DMS79 (cell line): ENCODE measurements around the gene U2AF2.

Source experiments
- DNase-seq: peaks from one replicate; lab custom pipeline; 2025; lab: John Stamatoyannopoulos, UW

The U2AF2 gene

DNA sequence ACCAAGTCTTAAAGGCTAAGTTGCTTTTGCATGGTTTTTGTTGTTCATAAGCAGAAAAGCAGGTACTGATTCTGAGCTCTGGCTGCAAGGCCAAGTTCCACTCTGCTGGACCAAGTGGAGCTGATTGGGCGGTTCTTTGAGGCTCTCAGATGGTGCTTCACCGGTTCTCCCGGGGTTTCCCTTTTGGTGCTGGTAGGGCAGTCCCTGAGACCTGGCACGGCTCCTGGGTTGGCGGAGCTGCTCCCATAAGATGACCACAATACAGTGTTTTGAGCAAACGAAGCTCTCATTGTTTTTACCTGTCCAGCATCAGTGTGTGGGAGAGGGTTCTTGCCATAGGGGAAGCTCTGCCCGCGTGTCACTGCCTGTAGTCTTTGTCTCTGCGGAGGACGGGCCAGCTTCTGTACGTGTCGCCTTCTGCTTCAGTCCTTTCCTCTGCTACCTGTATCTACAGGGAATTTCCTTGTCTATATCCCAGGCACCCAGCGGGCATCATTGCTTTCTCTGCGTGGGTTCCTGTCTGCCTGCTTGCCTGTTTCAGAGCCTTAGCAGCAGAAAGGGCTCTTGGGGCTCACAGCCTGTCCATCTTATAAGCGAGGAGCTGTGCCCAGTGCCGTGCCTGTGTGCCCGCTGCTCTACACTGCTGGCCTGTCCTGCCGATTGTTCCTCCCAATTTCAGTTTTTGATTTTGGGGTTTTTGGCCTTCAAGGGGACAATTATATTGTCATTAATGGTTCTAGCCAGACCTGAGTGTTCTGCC, 2.3 kb downstream of the U2AF2 start:
- DNase-seq = no peak

DNA sequence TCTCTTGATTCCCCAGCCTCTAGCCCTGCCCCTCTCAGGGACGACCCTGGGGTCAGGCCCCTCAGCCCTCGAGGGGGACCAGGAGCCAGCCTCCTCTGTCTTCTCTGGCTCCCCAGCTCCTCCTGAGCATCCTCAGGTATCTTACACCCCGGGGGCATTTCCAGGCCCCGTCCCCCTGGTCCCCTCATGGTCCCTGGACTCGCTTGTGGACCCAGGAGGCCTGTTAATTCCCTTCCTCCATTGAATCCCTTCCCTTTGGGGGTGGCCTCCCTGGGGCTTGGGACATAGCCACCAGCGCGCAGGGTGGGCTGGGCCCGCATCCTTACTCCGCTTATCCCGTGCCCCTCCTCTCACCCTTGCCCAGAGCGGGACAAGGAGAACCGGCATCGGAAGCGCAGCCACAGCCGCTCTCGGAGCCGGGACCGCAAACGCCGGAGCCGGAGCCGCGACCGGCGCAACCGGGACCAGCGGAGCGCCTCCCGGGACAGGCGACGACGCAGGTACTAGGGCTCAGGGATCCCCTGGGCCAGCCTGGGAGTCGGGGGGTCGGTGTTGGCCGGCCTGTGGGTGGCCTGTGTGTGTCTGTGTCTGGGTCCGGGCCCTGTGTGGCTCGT, 4.1 kb downstream of the U2AF2 start:
- DNase-seq = no peak

DNA sequence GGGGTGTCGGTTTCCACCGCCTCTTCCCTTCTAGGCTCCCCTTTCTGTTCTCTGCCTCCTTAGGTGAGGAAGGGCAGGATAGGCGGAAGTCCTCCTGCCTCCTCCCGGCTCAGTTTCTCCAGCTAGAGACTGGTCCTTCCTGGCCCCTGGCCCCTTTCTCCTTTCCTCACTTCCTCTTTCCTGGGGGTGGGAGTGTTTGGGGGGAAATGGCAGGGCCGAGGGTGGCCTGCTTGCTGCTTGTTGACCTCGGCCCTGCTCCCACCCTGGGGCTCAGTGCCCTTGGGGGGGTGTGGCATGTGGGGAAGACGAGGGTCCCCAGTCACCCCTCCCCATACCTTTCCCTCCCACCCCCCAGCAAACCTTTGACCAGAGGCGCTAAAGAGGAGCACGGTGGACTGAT, 5.0 kb downstream of the U2AF2 start:
- DNase-seq = no peak

DNA sequence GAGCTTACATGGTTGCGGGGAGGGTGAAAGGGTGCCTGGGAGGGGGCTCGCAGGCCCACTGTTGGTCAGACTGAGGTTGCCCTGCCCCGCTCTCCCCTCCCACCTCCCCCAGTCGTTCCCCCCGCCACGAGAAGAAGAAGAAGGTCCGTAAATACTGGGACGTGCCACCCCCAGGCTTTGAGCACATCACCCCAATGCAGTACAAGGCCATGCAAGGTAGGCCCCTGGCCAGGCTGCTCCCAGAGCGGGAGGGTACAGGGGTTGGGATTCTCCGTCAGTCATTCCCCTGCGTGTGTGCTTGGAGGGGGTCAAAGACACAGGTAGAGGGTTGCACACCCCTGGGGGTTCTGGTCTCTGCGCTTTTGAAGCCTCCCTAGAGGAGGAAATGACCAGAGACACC, 5.6 kb downstream of the U2AF2 start:
- no peak for DNase-seq

DNA sequence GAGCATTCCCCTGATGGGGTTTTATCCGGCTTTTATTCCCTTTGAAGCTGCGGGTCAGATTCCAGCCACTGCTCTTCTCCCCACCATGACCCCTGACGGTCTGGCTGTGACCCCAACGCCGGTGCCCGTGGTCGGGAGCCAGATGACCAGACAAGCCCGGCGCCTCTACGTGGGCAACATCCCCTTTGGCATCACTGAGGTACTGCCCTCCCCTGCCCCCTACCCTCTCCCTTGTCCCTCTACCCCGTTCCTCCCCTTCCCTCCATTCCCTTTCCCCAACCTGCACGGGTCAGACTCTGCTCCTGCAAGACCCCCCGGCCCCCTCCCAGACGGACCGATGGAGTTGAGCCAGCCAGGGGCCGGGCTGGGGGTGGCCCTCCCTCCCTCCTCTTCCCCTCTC, 6.2 kb downstream of the U2AF2 start:
- no peak for DNase-seq

DNA sequence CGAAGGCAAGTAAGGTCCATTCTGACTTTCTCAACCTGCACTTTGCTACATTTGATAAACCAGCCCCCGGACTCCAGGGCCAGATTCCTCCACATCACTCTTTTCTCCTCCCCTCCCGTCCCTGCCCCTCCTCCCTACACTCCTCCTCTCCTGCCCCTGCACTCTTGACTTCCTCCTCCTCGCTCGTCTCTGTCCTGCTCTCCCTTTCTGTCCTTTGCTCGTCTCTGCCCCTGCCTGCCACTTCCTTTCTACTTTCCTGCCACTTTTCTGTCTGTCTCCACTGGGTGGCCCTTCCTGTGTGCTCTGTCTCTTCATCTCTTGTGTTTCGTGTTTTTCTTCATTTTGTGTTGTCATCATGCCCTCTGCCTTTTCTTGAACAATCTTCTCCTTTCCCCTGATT, 7.0 kb downstream of the U2AF2 start:
- no peak for DNase-seq

DNA sequence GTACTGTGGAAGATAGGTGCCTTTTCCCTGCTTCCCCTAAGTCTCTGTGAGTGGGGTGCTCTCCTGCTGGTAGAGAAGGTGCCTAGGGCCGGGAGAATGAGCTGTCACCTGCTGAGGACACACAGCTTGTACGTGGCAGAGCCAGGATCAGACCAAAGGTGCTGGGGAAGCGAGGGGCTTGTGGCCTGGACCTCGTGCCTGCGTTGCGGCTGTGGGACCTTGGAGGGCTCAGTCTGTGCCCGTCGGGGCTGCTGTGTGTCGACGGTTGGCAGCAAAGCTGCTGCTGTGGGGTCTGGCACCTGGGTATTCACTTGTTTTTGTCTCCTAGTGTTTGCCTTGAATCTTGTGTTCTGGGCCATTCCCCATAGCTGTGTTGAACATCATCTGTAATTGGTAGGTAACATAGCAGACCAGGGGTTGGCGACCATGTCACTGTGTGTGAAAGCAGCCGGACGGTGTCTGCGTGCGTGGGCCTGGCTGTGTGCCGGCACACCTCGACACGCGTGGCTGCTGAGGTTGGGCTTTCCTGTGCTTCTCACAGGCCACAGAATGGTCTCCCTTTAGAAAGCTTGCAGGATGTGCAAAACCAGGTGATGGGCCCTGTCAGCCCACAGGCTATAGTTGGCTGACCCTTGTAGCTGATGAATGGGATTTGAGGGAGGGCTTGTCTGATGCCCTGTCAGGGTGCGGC, 9.2 kb downstream of the U2AF2 start:
- no peak for DNase-seq

DNA sequence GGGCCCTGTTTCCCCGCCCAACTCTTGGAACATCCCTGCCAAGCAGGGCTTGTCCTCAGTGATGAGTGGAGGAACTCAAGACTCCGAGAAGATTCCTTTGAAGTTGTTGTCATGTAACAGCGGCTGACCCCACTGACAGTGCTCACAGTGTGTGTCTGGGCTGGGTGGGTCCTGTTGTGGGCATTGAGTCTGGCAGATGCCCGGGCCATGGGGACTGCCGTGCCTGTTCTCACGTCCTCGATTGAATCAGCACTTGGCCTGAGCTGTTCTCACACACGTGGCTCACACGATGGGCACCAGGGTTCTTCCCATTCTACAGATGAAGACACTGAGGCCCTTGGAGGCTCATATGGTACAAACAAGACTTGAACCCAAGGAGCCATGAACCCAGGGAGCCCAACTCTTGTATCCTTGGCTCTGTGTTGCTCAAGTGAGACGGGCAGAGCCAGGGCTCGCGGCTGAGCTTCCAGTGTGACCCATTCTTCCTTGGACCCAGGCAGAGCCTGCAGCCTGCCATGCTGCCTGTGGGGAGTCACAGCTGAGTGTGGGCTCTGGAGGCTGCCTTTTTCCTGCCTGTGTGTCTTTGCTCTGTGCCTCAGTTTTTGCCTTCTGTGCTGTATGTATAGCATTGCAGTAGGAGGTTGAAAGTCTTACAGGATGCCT, 11.6 kb downstream of the U2AF2 start:
- no peak for DNase-seq

DNA sequence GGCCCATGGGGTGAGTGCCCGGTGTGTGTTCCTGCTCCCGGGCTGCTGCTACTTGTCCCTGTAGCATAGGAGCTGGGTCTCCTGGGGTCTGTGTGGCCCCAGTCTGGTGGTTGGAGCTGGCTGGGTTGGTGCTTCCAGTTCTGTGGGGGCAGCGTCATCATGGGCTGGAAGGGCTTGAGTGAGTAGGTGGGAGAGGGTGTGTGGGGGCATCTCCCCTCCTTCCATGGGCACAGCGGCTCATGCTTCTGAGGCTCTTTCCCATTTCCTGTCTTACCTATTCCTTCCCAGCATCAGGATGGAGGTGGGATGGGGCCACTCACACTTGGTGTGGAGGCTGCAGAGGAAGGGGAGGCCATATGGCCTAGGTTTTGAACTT, 12.2 kb downstream of the U2AF2 start:
- DNase-seq = no peak

DNA sequence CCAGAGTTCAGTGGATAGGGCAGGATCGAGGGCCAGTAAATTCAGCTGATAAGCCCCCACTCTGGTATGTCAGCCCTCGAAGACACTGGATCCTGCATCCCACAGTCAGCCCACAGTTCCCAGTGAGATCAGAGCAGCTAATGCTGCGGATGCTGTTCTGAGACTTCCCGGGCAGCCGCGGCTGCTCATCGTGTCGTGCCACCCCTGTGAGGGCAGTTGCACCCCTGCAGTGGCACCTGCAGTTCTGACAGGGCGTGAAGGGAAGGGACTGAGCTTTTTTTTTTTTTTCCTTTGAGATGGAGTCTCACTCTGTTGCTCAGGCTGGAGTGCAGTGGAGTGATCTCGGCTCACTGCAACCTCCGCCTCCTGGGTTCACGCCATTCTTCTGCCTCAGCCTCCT, 12.7 kb downstream of the U2AF2 start:
- DNase-seq = no peak

DNA sequence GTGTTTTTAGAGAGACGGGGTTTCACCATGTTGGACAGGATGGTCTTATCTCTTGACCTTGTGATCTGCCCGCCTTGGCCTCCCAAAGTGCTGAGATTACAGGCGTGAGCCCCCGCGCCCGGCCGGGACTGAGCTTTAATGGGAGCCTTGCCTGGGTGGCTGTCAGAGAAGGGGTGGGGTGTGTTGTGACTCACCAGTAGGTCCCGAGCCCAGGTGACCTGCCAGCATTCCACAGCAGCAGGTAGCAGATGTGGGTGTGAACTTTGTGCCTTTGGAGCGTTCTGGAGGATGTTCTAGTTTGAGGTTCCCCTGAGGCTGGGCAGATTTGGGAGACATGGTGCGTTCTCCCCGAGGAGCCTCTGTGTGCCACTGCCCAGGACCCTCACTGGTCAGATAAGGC, 13.1 kb downstream of the U2AF2 start:
- DNase-seq = no peak

DNA sequence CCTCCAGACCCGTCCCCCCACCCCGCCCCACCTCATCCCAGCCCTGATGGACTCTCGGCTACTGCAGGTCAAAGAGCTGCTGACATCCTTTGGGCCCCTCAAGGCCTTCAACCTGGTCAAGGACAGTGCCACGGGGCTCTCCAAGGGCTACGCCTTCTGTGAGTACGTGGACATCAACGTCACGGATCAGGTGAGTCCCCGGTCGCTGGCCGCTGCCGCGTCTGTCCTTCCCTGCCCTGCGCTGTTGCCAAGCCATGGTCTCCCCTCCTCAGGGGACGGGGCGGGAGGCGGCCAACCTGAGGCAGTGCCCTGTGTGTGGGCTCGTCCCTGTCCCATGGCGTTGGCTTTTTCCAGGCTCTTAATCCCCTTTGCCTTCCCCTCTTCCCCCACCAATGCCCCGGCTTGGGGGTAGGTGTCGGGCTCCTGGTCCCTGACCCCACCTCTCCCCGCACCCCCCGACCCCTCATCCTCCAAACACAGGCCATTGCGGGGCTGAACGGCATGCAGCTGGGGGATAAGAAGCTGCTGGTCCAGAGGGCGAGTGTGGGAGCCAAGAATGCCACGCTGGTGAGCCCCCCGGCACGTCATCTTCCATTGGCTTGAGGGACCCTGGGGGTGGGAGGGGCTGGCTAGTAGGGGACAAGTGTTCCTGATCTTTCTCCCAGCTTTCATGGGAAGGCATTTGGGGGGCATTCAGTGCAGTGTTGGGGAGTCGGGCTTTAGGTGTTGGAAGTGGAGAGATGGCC, 13.9 kb downstream of the U2AF2 start:
- DNase-seq = no peak

DNA sequence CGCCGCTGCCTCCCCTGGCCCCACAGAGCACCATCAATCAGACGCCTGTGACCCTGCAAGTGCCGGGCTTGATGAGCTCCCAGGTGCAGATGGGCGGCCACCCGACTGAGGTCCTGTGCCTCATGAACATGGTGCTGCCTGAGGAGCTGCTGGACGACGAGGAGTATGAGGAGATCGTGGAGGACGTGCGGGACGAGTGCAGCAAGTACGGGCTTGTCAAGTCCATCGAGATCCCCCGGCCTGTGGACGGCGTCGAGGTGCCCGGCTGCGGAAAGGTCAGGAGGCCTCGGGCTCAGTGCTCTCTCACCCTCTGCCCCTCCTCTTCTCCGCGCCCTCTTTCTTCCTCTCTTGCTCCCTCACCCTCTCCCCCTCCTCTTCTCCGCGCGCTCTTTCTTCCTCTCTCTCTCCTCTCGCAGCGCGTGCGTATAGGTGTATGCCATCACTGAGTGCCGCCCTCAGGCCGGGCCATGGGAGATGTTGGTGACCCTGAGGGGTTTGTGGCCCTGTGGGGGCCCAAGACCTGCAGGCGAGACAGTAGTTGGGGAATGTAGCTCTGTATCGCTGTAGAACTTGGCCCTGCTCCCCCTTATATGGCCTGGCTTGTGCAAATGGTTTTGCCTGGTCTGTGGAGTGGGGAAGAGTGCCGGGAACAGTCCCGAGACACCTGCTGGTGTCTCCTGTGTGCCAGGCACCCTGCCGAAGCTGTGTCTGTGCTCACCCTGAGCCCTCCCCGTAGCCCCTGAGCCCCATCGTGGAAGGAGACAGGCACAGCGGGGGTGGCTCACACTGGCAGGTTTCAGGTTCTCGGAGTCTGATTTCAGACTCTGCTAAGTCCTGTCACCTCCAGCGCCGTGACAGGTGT, 14.8 kb downstream of the U2AF2 start:
- no peak for DNase-seq

DNA sequence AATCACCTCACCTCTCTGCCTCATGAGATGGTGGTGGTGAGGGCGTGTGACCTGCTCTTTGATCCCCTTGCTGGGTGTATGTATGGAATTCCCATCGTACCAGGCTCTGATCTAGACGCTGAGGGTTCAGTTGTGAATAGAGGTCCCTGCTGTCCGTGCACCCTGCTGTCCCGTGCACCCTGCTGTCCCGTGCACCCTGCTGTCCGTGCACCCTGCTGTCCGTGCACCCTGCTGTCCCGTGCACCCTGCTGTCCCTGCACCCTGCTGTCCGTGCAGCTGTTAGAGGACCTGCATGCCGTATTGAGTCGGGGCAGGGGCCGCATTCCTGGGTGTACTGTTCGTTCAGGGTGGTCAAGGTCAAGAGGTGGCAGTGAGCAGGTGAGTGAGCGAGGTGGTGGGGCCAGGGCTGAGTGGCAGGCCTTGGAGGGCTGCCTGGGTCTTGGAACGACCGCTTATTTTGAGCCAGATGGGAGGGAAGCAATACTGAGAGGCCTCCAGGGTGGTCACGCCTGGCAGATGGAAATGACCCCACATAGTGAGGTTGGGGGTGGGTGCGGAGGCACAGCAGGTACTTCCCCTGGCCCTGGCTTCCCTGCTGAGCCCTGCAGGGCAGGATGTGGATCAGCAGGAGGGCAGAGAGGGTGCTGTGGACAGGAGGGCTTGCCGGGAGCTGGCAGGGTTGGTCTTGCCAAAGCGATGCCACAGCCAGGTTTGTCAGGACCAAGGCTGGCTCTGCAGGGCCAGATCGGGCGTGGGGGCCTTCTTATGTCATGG, 15.6 kb downstream of the U2AF2 start:
- DNase-seq = no peak

DNA sequence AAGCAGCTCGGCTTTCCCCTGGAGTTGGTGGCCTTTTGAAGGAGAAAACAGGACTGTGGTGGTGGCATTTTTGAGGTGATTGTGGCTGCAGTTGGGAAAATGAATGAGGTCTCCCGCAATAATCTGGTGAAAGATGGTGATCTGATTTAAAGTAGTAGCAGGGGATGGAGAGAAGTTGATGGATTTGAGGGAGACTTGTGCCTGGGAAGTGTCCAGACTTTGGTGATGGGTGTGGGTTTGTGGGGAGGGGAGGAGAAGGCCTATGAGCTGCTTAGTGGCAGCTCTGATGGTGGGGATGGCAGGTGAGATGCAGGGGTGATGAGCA, 16.2 kb downstream of the U2AF2 start:
- DNase-seq = no peak

DNA sequence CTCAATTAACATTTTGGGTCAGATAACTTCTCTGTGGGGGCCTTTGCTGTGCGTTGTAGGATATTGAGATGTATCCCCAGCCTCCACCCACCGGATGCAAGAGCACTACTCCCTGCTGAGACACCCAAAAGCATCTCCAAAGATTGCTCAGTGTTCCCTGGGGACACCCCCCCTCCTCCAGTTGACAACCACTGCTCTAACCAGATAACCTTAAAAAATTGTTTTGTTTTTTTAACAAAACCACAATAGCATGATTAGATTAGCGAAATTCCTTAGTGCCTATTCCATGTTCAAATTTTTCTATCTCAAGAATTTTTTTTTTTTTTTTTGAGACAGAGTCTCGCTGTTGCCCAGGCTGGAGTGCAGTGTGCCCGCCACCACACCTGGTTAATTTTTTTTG, 17.6 kb downstream of the U2AF2 start:
- DNase-seq = no peak

DNA sequence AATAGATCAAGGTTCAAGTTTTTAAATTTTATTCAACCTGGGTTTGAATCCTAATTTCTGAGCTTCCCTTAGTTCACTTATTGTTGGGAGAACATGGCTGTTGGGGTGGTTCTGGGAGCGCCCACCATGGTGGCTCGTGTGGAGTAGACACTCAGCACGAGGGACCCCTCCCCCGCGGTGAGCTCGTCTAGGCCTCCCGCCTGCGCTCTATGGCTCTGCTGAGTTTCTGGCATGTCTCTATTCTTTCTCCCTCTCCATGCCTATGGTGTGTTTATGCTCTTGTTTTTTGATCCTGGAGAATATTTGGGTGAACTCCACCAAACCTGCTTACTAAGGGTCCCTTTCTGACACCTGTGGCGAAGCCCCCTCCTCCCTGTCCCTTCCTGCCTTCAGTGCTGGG, 18.6 kb downstream of the U2AF2 start:
- no peak for DNase-seq

DNA sequence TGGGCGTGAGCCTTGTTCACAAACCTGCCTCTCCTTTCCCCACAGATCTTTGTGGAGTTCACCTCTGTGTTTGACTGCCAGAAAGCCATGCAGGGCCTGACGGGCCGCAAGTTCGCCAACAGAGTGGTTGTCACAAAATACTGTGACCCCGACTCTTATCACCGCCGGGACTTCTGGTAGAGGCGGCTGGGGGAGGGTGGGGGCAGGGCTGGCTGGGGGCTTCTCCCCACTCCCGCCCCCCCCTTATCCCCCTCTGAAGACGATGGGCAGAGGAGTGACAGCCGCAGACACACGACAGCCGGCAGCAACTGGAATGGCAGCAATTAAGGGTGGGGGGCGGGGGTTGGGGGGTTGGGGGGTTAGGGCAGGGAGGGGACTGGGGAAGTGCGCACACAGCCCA, 19.1 kb downstream of the U2AF2 start:
- DNase-seq = no peak

DNA sequence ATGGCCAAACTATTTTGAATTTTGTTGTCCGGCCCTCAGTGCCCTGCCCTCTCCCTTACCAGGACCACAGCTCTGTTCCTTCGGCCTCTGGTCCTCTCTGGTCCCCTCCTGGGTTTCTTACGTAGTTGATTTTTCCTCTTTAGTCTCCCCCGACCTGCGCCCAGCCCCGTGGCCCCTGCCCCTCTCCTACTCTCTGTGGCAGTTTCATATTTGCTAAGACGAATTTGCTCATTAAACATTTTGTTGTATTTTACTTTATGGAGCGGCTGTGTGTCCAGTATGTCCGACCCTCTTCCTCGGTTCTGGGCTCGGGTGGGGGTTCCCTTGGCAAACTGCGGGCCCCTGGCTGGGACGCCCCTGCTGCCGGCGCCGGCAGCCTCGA, 19.6 kb downstream of the U2AF2 start:
- no peak for DNase-seq

DNA sequence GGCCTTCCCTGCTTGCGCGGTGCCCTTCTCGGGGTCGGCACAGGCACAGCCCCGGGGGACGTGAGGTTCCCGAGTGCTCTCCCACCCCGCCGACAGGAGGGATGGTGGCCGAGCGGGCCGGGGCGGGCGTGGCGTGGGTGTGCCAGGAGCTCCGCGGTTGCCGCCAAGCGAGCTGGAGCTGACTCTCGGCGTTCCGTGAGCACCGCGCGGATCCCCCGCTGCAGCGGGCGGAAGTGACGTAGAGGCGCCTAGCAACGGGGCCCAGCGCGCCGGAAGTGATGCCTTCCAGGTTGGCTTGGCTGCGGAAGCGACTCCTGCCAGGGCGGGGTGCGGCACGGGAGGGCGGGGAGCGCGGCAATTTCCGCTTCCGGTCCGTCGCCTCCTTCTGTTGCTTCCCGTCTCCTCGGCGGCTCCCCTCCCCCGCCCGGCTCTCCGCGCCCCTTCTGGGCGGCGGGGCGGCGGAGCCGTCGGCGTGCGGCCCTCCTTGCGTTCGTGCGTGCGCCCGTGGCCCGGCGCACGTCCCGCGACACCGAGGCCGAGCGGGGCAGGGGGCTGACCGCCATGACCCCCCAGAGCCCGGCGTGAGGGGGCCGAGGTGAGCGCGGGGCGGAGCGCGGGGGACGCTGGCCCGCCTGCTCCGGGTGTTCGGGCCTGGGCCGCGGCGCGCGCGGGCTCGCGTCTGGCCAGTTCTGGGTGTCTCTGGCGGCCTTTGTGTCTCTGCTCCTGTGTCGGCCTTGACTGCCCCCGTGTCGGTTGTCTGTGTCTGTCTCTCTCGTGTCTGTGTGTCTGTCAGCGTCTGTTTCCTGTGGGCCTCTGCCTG, 20.2 kb downstream of the U2AF2 start, which contains the start of gene EPN1:
Gene EPN1 (plus strand): TSS at position 386 of the 820 bp plus-strand sequence. CDS start 3,402 bp downstream, outside the sequence.
- DNase-seq = peak; percentile 90
